Endothelial cell of coronary artery (primary cell): ENCODE data around the gene C1orf216. TPM values are rescaled to one million over a fixed set of nuclear protein-coding genes. Genes with fewer than 3 reads are reported as not detected.

ENCODE experiments used
- total RNA-seq: library from RNA; depleted of rRNA; stranded (reverse); fragments of >200 nt; gene quantifications from 2 replicates; pipeline ENCODE4 v1.2.3, GENCODE V29; 2014

The C1orf216 gene, protein sequence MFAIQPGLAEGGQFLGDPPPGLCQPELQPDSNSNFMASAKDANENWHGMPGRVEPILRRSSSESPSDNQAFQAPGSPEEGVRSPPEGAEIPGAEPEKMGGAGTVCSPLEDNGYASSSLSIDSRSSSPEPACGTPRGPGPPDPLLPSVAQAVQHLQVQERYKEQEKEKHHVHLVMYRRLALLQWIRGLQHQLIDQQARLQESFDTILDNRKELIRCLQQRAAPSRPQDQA
- 17.5 and 20.5 TPM in 2 replicates for total RNA-seq

GRCh38 chr1:35718492-35719336, at the start of gene C1orf216:
C1orf216 (minus strand) TSS chr1:35718884; CDS start chr1:35716321, 2,563 bp downstream.

Other genes starting within 250 kb of the C1orf216 start
- 23.6 and 40.4 TPM in 2 replicates for gene KIAA0319L, start 161.5 kb downstream of the C1orf216 start, total RNA-seq
- gene NCDN, start 161.1 kb downstream of the C1orf216 start, total RNA-seq = 10.2 and 13.8 TPM in 2 replicates
- 0.09 TPM in 1 of 2 replicates, not detected in the other for gene TFAP2E, start 145.6 kb downstream of the C1orf216 start, total RNA-seq
- gene PSMB2, start 77.4 kb downstream of the C1orf216 start, total RNA-seq = 17.5 and 22.2 TPM in 2 replicates
- gene CLSPN, start 51.1 kb upstream of the C1orf216 start, total RNA-seq = 6.7 and 18.4 TPM in 2 replicates
- gene AGO4, start 89.1 kb upstream of the C1orf216 start, total RNA-seq = 14.0 and 17.5 TPM in 2 replicates
- gene AGO1, start 164.3 kb upstream of the C1orf216 start, total RNA-seq = 10.2 and 10.6 TPM in 2 replicates
- gene AGO3, start 212.2 kb upstream of the C1orf216 start, total RNA-seq = 8.5 and 14.2 TPM in 2 replicates